ENCODE data around the gene ABLIM2.

ABLIM2 gene

DNA sequence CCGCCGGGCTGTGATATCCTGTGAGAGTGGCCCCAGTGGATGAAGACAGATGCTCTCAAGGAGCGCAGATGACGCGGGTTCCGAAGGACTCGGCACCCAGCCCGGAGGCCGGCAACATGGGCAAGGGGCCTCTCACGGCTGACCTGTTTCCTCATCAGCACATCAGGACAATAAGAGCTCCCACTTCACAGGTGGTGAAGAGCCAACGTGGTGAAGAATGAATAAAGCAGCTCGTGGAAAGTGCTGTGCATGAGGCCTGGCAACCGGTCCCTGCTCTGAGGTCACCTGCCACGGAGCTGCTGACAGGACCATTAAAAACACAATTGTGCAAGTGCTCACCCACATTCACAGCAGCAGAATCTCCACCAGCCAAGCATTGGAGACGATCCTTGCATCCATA lies 22.9 kb downstream of the ABLIM2 start:
- no peak for DNase-seq

DNA sequence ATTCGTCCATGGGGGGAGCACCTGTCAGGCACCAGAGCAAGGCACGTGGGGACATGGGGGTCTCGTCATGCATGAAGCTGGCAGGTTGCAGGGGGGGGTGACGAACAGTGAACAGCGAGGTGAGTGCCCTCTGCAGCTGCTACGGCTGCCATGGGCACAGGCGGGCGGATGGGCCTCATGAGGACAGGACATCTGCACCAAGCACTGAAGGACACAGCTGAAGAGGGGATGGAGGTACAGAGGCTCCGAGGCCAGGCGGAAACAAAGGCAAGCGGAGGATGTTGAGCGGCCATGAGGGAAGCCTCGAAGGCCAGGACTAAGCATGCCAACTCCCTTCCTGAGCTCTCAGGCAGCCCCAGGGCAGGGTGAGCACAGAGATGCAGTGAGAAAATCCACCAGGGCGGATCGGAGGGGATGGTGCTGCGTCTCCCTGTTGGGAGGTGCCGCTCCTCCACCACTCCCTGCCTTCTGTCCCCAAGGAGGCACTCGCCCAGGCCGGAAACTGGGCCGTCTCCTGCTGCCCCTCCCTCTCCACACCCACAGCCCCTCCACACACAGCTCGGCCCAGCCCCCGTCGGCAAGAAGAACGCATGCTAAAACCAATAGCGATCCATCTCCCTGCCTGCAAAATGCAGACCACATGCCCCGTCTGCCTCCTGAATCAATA lies 24.6 kb downstream of the ABLIM2 start:
- no peak for DNase-seq

DNA sequence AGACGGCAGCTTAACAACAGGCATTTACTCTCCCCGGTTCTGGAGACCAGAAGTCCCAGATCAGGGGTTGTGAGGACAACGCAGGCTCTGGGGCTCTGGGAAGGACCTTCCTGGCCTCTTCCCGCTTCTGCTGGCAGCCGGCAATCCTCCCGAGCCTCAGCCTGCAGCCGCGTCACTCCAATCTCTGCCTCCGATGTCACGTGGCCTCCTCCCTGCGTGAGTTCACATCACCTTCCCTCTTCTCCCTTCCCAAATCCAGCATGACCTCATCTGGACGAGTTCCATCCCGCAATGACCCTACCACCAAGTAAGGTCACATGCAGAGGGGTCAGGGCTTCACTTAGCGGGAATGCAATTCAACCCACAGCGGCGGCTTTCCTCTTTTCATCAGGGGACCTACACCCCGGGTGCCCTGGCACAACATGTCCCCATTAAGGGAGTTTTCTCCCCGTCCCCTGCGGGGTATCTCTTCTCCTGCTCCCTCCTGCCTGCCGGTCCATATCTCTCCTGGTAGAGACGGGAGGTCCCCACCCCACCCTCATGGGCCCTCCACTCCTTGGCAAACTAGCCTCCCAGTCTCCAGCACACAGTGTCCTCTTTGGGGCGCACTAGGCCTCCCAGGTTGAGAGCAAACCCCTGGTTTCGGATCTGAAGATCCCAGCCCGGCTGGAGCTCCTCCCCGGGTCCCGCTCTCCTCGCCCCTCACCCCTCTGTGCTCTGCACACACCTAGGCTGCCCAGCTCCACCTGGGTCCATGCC lies 25.5 kb downstream of the ABLIM2 start:
- no peak for DNase-seq

DNA sequence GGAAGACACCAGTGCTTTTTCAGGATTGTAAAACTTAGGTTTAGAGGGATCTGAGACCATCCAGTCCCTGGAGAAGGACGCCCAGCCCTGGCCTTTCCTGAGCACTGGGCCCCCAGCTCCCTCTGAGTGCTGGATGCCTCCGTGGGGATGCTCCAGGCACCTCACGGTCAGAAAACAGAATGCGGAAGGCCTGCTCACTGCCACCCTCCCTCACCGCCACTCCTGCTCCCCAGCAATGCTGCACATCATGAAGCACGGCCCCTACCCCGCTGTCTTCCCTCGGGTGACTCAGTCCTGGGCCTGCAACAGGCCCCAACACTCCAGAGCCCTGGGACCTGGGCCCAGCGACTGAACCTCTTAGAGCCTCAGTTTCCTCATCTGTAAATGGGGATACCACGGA lies 26.2 kb downstream of the ABLIM2 start:
- no peak for DNase-seq

DNA sequence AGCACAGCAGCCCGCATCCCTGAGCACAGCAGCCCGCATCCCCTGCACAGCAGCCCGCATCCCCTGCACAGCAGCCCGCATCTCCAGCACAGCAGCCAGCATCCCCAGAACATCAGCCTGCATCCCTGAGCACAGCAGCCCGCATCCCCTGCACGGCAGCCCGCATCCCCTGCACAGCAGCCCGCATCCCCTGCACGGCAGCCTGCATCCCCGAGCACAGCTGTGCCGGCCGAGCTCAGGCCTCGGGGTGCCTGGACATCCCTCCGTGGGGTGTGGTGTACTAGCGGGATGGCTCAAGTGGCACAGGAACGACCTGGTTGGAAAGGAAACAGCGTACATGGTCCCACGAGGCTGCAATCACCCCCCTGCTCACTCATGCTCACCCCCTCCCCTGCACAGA lies 26.8 kb downstream of the ABLIM2 start:
- no peak for DNase-seq

DNA sequence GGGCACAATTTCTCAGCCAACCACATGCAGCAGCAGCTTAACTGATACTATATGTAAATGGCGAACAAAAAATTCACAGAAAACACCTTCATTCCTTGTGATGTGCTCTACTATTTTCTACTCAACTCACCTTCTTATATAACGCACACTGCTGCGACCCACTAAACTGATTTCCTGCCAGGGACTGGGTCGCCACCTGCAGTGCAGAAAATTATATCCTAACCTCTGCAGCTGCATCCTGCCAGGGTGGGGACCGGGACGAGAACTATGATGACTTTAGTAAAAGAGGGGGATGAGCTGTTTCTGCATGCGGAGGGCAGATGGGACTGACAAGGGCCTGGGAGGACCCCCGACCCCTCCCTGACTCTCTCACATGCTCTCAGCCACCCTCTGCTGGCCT lies 27.4 kb downstream of the ABLIM2 start:
- DNase-seq: no peak

DNA sequence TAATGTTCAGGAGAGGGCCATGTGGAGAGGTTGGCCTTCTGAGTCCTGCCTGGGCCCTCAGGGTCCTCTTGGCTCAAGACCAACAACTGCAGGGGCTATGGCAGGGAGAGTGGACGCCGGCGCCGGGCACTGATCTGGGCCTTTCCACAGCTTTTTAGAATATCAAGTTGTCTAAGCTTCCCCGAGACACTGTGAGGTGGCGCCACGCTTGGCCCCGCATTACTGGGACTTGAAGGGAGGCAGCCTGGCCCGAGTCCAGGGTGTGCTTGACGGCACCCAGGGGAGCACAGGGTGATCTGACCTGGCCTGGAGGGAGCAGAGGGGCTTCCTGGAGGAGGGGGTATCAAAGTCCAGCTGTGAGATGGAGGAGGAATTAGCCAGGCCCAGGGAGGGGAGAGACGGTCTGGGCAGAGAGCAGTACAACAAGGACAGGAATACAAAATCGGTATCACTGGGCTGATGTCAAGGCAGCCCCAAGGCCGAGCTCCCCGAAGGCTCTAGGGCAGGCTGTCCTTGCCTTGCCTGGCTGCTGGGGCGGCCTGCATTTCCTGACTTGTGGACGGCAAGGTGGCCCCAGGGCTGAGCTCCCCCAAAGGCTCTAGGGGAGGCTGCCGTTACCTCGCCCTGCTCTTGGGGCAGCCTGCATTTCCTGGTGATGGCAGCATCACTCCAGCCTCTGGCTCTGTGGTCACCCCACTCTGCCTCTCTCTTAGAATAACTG lies 28.1 kb downstream of the ABLIM2 start:
- DNase-seq: no peak

DNA sequence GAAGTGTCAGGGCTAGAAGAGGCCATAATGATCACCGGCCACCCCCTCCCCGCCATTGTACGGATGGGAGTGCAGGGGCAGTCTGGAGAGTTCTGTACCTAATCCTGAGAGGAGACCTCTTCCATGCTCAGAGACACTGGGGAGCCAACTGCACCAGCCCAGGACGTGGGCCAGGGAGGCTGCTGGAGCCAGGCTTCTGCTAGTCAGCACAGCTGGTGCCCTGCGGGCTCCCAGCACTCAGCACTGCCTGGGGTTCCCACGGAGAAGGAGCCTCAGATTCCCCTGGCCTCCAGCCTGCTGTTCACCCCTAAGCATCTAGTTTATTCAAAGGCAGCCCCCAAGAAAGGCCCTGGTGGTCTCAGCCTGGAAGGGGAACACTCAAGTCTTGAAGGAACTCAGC lies 28.8 kb downstream of the ABLIM2 start:
- DNase-seq: no peak

DNA sequence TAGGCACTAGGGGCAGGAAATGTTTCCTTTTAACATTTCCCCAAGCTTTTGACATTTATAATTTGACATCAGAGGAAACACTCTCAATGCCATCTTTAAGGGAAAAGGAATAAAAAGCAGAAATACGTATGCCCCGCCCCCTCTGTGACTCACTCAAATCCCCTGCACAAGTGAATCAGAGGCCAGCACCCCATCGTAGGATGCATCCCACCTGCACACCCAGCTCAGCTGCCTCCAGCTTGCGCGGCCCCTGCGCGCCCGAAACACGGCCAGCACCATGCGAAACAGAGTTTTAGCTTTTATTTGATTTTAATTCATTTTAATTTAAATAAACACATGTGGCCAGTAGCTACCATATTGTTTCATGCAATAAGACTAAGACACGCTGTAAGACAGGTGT lies 29.5 kb downstream of the ABLIM2 start:
- DNase-seq: no peak

DNA sequence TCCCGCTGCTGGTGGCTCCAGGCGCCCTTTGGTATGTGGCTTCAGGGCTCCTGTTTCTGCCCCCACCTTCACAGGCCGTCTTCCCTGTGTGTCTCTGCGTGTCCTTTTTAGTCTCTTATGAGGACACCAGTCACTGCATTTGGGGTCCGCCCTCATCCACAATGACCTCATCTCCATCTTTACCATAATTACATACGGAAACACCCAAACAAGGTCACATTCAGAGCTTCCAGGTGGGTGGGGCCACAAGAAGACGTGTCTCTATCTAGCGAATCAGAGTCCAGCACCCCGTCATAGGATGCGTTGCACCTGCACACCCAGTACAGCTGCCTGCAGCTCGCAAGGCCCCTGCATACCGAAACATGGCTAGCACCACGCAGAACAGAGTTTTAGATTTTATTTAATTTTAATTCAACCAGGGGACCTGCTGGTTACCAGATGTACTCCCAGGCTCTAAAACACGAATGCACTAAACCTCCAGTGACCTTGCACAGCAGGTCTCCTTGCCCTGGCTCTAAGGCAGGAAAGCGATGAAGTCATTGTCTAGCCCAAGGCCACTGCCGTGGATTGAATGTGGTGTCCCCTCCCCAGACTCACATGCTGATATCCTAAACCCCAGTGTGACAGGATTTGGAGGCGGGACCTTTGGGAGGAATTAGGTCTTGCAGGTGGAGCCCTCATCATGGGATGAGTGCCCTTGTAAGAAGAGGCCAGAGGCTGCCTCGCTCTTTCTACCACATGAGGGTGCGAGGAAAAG lies 30.3 kb downstream of the ABLIM2 start:
- no peak for DNase-seq

DNA sequence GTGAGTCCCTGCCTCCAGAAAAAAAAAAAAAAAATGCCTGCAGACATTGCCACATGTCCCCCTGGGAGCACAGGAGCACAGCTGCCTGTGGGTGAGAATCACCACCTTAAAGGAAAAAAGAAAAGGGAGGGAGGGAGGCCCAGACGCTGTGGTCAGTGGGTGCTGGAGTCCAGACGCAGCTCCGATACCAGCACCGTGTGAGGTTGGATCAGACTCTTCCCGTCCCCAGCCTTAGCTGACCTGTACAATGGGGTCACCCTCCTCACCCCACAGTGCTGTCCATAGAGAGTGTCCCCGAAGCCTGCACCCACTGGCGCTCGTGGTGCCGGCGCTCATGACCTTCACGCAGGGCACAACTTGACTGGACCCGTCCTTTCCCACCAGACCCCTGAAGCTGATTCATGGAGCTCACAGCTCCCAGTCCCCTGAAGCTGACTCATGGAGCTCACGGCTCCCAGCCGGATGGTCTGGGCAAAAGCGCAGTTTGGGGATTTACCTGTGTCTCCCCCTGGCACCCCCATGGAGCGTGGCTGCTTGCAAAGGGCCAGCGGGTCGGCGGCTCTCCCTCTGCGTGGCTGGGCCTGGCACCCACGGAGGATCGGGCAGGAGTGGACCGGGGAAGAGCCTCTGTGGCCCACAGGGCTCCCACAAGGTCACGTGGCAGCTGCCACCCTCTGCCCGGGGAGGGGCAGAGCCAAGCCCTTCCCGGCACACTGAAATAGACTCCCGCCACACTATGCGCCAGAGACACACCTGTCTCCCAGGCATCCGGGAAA lies 31.4 kb downstream of the ABLIM2 start:
- DNase-seq: no peak

DNA sequence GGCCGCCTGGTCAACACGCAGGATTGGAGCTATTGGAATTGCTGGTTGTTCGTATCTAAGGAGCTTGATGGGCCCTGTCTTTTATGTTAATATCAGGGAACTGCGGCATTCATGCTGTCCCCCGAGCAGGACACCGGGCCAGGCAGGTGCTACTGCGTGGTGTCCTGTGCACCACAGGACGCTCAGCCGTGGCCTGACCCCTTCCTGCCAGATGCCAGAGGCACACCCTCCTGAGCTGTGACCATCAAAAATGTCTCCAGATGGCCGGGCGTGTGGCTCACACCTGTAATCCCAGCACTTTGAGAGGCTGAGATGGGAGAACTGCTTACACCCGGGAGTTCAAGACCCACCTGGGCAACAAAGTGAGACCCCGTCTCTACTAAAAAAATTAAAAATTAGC lies 32.1 kb downstream of the ABLIM2 start:
- DNase-seq: no peak

DNA sequence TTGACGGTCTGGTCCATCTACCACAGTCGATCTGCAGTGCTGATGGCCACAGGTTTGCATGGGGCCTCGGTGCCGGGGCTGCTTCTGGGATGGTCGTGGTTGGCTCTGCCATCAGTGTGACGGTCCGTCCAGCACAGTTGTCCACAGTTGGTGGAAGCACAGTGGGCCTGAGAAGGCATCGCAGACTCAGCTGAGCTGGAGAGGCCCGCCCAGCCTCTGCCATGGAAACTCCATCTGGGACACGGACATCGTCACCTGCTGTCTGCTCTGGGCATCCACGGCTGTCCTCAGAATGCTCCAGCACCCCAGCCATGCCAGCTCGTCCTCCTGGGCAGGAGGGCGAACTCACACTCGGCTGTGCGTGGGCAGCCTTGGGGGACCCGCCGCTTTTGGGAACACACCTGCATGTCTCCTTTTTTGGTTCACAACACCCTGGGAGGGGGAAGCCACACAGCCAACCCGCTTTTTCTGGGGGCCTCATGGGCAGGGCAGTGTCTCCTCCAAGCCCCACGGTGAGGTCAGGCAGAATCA lies 33.0 kb downstream of the ABLIM2 start:
- DNase-seq: no peak

DNA sequence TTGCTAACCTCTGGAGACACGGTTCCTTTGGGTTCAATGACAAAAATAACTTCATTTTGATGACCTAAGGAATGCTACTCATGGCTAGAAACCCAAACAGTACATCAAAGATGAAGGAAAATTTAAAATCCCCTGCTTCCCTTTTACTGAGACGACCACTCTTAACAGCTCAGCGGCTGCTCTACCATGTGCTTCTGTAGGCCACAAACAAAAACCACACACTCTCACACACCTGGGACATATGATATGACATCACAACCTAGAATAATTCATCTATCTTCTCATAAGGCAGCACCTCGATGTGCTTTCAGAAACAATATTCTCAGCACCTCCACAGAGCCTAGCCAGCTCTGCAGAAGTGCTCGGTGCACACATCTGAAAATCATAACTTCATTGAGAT lies 34.7 kb downstream of the ABLIM2 start:
- DNase-seq: no peak

DNA sequence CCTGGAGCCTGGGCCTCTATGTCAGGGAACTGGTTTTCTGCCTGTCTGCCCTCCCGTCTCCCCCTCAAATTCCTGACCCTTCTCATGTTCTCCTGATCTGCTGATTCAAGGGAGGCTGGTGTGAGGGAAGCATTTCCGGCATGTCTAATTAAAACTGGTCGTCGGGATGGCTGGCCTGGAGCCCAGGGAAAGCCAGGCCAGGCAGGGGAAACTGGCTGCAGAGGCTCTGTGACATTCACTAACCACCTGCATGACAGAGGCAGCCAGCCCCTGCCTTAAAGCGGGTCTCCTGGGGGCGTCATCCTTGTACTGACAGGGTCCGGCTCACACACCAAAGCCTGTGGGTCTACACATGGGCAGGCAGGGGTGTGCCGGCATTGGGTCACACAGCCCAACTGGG lies 35.2 kb downstream of the ABLIM2 start:
- no peak for DNase-seq

DNA sequence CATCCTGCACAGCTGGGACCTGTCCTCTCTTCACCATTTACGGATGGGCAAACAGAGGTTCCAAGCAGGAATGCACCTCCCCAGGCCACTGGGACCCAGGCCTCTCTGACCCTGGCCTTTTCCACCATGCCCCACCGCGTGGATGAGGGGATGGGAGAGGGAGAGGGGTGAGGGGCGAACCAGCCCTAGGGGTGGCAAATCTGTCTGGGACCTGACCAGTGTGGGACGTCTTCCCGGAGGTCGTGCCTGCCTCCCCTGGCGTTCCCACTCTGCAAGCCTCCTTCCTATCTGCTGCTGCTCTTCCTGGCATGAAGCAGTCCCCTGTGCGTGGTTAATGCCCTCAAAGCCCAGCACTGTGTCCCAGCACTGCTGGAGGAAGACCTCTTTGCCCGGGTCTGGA lies 35.9 kb downstream of the ABLIM2 start:
- DNase-seq: no peak

DNA sequence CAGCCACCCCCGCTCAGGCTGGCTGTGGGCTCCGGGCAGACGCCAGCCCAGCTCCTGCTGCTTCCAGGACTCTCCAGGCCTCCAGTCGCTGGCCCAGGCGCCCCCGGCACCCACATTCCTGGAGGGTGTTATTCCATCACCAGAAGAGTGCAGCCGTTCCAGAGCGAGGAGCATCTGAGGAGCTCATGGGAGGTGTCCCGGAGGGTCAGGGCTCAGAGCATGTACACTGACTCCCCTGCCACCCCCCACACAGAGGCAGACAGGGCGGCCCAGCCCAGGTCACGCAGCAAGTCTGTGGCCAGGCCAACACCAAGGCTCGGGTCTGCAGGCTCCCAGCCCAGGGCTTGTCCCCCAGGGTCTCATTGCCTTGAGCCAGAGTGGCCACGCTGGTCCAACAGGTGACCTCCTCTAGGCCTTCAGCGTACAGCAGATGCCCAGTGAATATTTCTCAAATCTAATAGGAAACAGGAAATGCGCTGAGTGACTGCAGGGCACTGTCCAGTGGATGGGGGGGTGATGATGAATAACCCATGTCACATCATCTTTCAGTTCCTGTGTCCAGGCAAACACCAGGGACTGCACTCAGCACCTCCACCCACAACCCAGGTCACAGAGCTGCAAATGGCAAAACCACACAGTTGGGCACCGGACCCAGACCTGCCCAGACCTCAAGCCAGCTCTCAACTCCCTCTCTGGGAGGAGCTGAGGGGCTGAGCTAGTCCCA lies 37.2 kb downstream of the ABLIM2 start:
- DNase-seq: no peak

DNA sequence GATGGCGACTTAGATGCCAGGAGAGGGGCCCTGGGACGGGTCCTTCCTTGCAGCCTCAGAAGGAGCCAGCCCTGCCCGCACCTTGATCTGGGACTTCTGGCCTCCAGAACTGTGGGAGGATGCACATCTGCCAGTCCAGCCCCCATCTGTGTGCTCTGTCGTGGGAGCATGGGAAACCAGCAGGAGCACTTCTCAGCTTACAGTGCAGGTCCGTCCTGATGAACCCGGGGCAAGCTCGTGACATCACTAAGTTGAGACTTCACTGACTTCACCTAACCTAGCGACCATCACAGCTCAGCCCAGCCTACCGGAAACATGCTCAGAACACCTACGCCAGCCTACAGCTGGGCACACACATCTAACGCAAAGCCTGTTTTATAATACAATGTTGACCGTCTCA lies 38.1 kb downstream of the ABLIM2 start:
- DNase-seq: no peak

DNA sequence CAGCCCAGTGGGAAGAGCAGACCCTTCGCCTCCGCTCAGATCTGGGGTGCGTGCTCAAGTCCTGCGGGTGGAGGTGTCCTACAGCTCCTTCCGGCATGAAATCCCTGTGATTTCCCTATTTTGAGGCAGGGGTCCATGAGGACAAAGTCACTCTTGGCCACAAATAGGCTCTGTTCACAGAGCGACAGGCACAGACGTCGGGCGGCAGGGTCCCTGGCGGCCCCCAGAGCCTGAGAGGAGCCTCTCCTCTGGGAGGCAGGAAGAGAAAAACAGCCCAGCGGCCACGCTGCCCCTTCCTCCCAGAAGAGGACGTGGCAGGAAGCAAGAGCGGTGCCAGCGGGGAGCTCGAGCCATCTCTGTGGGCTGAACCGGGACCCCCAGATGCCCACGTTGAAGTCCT lies 38.7 kb downstream of the ABLIM2 start:
- DNase-seq: no peak

DNA sequence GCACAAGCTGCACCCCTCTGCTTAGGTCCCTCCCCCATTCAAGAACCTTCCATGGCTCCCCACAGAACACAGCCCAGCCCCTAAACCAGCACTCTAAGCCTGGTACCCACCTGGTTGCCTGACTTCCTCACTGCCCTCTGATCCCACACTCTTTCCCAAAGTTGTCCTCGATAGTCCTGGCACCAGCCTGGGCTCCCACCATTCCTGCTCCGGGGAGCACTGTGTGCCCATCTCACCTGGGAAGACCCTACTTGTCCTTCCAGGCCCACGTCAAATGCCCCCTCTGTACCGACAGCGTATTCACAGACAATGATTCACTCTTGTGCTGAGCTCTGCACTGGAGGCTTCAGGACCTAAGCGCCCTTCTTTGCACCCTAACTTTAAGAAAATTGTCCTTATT lies 40.1 kb downstream of the ABLIM2 start:
- no peak for DNase-seq

DNA sequence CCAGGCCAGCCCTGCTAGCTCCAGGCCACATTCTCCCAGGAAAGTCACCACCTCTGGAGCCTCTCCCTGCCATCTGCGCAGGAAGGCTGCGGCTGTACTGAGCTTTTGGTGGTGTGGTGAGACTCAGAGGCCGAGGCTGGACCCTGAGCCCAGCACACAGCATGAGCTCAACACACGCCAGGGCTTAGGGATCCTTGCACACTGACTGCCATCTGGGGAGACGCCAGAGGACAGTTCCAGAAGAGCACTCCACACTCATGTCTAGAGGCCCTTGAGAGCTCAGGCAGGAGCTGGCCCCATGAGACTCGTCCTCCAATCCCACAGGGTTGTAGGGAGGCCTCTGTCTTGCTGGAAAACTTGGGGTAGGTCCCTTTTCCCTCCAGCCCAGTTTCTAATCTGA lies 40.6 kb downstream of the ABLIM2 start:
- no peak for DNase-seq

DNA sequence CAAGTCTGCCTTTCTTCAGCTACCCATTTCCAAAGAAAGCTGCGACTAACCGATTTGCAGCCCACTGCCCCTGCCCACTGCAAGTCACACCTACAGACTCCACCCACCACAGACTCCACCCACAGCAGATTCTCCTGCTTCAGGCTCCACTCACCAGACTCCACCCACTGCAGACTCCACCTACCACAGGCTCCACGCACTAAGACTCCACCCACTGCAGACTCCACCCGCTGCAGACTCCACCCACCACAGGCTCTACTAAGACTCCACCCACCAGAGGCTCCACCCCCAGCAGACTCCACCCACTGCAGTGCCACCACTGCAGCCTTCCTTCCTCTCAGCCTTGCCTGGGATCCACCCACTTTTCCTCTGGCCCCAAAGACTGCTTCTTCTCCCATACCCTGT lies 41.3 kb downstream of the ABLIM2 start:
- DNase-seq: peak; percentile 3
